GM19240 (cell line): Measurements from ENCODE around the gene KSR2.

Source experiments
- DNase-seq: peaks from one replicate; pipeline ENCODE4 v3.0.0; 2011; ENCODE audit warnings: low spot score; ENCODE audit not compliant: insufficient read length

The KSR2 gene

GRCh38 chr12:117412465-117413188 lies 556.2 kb downstream of the KSR2 start:
- no peak for DNase-seq

GRCh38 chr12:117409286-117409685 lies 559.5 kb downstream of the KSR2 start:
- DNase-seq = no peak

DNA sequence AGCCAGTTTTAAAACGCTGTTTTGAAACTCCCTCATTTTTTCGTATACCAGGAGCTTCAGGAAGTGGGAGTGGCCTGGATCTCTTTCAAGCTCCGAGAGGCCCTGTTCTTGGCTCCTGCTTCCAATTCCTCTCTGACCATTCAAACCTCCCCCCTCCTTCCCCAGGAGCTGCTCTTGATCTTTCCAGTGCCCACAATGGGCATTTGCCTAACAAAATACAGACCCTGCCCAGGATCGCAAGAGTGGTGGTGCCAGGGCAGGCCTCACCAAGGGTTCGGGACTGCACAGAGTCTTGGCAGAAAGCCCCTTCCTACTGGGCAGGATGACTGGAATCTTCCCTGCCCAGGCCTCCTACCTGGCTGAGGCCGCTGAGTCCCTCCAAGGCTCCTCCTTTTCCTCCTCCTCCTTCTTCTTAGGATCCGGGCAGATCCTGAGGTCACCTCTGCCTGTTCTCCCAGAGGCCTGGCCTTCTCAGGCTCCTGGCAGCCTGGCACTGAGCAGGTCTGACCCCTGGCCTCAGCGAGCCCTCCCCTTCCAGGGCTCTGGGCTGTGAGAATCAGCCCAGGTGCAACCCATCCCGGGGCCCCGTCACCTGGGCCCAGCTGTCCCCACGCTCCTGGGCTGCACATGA lies 560.5 kb downstream of the KSR2 start:
- no peak for DNase-seq

- DNase-seq = no peak
Observed at GRCh38 chr12:117404940-117405339, 563.9 kb downstream of the KSR2 start.

DNA sequence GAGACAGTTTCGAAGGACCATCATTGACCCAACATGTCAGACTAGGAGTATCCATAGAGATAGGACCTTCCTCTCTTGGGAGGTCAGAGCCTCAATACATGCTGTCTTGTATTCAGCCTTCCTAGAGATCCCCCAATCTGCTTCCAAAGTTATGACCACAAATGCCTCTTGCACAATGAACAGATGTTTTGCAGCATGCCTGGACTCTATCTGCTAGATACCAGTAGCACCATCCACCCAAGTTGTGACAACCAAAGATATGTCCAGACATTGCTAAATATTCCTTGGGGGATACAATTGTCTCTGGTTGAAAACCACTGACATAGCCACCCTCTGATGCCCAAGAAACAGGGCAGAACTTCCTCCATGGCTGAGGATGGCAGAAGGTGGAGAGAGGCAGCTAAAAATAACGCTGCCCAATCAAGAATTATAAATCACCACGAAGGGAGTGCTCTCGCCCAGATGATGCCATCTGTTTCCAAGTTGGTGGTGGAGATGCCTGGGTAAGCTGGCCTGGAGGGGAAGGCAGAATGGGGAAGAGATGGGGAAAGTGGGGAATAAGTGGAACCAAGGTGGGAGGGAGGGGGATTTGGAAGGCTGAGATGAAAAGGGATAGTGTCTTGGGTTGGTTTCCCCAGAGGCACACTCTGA lies 564.5 kb downstream of the KSR2 start:
- DNase-seq = no peak

DNA sequence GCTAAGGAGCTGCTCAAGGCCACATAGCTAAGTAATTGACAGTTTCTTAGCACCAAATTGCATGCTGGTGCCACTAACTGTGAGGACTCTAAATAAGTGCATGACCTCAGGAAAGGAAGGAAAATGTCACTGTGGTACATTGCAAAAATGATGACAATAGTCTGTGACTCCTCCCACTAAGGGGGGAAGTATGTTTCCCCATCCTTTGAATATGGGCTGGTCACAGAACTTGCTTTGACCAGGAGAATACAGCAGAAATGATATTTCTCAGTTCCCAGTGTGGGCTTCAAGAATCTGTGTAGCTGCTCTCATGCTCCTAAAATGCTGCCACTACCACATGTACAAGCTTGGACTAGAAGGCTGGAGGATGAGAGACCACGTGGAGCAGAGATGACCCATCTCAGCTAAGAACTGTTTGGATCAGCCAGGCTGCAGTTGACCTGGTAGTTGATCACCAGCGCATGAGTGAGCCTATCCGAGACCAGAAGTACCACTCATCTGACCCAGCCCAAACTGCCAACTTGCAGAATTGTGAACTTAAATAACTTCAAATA lies 565.1 kb downstream of the KSR2 start:
- no peak for DNase-seq
